ENCODE results near the gene FARP2.

GRCh38 chr2:241432824-241433448 lies 76.9 kb downstream of the FARP2 start:
- TF ChIP-seq, protein P1, sequence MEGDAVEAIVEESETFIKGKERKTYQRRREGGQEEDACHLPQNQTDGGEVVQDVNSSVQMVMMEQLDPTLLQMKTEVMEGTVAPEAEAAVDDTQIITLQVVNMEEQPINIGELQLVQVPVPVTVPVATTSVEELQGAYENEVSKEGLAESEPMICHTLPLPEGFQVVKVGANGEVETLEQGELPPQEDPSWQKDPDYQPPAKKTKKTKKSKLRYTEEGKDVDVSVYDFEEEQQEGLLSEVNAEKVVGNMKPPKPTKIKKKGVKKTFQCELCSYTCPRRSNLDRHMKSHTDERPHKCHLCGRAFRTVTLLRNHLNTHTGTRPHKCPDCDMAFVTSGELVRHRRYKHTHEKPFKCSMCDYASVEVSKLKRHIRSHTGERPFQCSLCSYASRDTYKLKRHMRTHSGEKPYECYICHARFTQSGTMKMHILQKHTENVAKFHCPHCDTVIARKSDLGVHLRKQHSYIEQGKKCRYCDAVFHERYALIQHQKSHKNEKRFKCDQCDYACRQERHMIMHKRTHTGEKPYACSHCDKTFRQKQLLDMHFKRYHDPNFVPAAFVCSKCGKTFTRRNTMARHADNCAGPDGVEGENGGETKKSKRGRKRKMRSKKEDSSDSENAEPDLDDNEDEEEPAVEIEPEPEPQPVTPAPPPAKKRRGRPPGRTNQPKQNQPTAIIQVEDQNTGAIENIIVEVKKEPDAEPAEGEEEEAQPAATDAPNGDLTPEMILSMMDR (IDR thresholded peaks at IDR 0.05; ENCODE audit: insufficient read depth, low read depth, low read length): no peak
- TF ChIP-seq EZH2 (IDR thresholded peaks at IDR 0.05; ENCODE audit: insufficient read depth, low read length): no peak

All from astrocyte (in vitro differentiated cells and primary cell).